ENCODE measurements around the gene RNF144A.

The RNF144A gene

GRCh38 chr2:7014174-7014640 lies 97.0 kb downstream of the RNF144A start:
- H3K4me3 ChIP-seq (ENCODE audit: low read length) = no peak overlapping the region
- no peaks in the 10 kb centered on the region for H3K36me3 ChIP-seq (ENCODE audit: insufficient read depth, low read length)
- peak overlapping the region; percentile 14 for H3K4me2 ChIP-seq (ENCODE audit: low read length)
- peaks cover 38% of the 10 kb centered on the region for H3K4me1 ChIP-seq (ENCODE audit: control insufficient read depth, insufficient read depth, low read length)
- H3K9me3 ChIP-seq (replicated peaks; ENCODE audit: low read length) = no peaks in the 10 kb centered on the region
- H3K9ac ChIP-seq (ENCODE audit: low read depth, low read length) = peak overlapping the region; percentile 39
- peaks cover 2% of the 10 kb centered on the region for H3K27me3 ChIP-seq (ENCODE audit: control insufficient read depth, insufficient read depth, low read length)

- Histone ChIP-seq H3K4me2 (ENCODE audit: low read length) (no peak overlapping the region), H3K9me3 (replicated peaks; ENCODE audit: low read length) (no peaks in the 10 kb centered on the region), H3K36me3 (ENCODE audit: insufficient read depth, low read length) (no peaks in the 10 kb centered on the region), H3K4me3 (ENCODE audit: low read length) (no peak overlapping the region), H3K4me1 (ENCODE audit: control insufficient read depth, insufficient read depth, low read length) (peaks cover 35% of the 10 kb centered on the region), H3K9ac (ENCODE audit: low read depth, low read length) (peak overlapping the region; percentile 17), H3K27me3 (ENCODE audit: control insufficient read depth, insufficient read depth, low read length) (peaks cover 2% of the 10 kb centered on the region)
Measured at GRCh38 chr2:7015007-7015950, 98.1 kb downstream of the RNF144A start.

GRCh38 chr2:7016148-7016547 lies 98.9 kb downstream of the RNF144A start:
- Histone ChIP-seq H3K36me3 (ENCODE audit: insufficient read depth, low read length) (no peaks in the 10 kb centered on the region), H3K4me1 (ENCODE audit: control insufficient read depth, insufficient read depth, low read length) (peaks cover 27% of the 10 kb centered on the region)

DNA sequence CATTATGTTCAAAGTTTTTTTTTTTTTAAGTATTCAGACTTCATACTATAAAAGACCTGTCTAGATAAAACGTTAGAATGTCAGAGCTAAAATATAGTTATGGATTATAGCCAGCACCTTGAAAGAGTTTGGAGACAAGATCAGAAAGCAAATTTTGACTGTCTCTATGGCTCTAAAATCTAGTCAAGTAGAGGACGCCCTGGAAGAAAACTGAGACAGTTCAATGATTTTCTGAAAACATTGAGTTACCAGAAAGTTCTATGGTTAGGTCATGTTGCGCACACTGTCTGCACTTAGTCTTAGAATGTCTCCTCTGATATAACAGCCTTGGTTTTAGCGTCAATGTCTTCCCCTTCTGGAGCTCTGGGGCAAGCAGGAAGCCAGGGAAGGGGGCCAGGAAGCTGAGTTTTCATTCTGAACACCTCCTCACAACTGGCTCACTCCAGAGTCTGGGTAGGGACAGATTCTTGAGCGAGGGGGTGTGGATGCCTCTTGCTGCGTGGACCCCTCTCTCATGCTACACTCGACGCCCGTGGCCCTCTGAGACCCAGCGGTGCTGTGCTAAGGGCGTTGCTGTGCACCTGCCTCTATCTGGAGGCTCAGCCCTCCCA lies 99.5 kb downstream of the RNF144A start:
- Histone ChIP-seq H3K4me1 (ENCODE audit: control insufficient read depth, insufficient read depth, low read length) (peaks cover 23% of the 10 kb centered on the region), H3K9ac (ENCODE audit: low read depth, low read length) (no peak overlapping the region), H3K9me3 (replicated peaks; ENCODE audit: low read length) (no peaks in the 10 kb centered on the region), H3K4me2 (ENCODE audit: low read length) (no peak overlapping the region), H3K36me3 (ENCODE audit: insufficient read depth, low read length) (no peaks in the 10 kb centered on the region), H3K27me3 (ENCODE audit: control insufficient read depth, insufficient read depth, low read length) (peaks cover 2% of the 10 kb centered on the region), H3K4me3 (ENCODE audit: low read length) (no peak overlapping the region)

More at GRCh38 chr2:7016148-7016547, 98.9 kb downstream of the RNF144A start:
- Histone ChIP-seq H3K9ac (ENCODE audit: low read depth, low read length) (no peak overlapping the region), H3K4me3 (ENCODE audit: low read length) (no peak overlapping the region), H3K9me3 (replicated peaks; ENCODE audit: low read length) (no peaks in the 10 kb centered on the region), H3K27me3 (ENCODE audit: control insufficient read depth, insufficient read depth, low read length) (peaks cover 2% of the 10 kb centered on the region), H3K4me2 (ENCODE audit: low read length) (no peak overlapping the region)

DNA sequence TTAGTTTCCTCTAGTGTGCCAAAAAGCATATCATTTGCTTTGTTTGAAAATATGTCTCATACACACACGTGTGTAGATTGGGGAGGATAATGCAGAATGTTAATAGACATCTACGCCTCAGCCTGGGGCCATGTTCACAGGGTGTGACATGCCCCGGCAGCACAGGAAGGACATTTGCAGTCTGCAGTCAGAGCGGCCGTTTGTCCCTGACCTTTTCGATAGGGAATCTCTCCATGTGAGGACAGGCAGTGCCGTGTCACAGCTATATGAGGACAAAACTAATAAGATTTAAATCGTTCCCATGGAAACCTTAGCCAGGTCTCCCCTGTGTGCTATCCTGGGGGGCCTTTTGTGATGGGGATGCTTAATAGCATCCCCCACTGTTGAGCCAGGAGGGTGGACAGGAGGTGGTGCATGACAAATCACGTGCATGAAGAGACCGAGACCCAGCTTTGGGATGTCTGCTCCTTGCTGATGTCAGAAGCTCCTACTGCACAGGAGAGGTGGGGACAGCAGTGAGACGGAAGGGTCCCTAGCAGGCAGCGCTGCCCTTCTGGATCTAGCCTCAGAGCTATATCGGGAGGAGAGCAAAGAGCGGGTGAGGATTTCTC lies 100.6 kb downstream of the RNF144A start:
- H3K27me3 ChIP-seq (ENCODE audit: control insufficient read depth, insufficient read depth, low read length) = peaks cover 2% of the 10 kb centered on the region
- no peak overlapping the region for H3K4me2 ChIP-seq (ENCODE audit: low read length)
- no peak overlapping the region for H3K4me3 ChIP-seq (ENCODE audit: low read length)
- H3K36me3 ChIP-seq (ENCODE audit: insufficient read depth, low read length) = no peaks in the 10 kb centered on the region
- H3K9ac ChIP-seq (ENCODE audit: low read depth, low read length) = no peak overlapping the region
- peaks cover 22% of the 10 kb centered on the region for H3K4me1 ChIP-seq (ENCODE audit: control insufficient read depth, insufficient read depth, low read length)
- H3K9me3 ChIP-seq (replicated peaks; ENCODE audit: low read length) = no peaks in the 10 kb centered on the region

DNA sequence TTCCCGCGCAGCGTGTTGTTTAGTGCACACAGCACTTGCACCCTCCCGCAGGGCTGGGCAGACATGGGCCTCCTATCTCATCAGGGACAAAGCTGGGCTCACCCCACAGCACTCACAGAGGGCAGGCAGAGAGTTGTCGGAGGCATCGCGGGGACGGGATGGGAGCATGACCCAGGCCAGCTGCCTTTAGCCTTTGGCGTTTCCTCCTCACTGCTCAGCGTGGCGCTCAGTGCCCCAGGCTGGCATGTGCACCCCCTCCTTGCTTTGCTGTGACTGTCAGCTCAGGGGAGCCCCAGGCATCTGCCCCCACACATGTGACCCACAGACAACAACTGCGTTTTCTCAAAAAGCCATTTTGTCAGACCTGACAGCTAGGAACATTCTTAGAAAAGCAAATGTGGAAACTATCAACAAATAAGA lies 101.1 kb downstream of the RNF144A start:
- Histone ChIP-seq H3K4me2 (ENCODE audit: low read length) (no peak overlapping the region), H3K9ac (ENCODE audit: low read depth, low read length) (no peak overlapping the region), H3K4me3 (ENCODE audit: low read length) (no peak overlapping the region), H3K36me3 (ENCODE audit: insufficient read depth, low read length) (no peaks in the 10 kb centered on the region), H3K4me1 (ENCODE audit: control insufficient read depth, insufficient read depth, low read length) (peaks cover 28% of the 10 kb centered on the region), H3K9me3 (replicated peaks; ENCODE audit: low read length) (no peaks in the 10 kb centered on the region), H3K27me3 (ENCODE audit: control insufficient read depth, insufficient read depth, low read length) (peaks cover 2% of the 10 kb centered on the region)

GRCh38 chr2:7018767-7019166 lies 101.6 kb downstream of the RNF144A start:
- Histone ChIP-seq H3K4me3 (ENCODE audit: low read length) (no peak overlapping the region), H3K4me2 (ENCODE audit: low read length) (no peak overlapping the region), H3K4me1 (ENCODE audit: control insufficient read depth, insufficient read depth, low read length) (peaks cover 27% of the 10 kb centered on the region), H3K27me3 (ENCODE audit: control insufficient read depth, insufficient read depth, low read length) (peaks cover 2% of the 10 kb centered on the region), H3K9me3 (replicated peaks; ENCODE audit: low read length) (no peaks in the 10 kb centered on the region), H3K36me3 (ENCODE audit: insufficient read depth, low read length) (no peaks in the 10 kb centered on the region), H3K9ac (ENCODE audit: low read depth, low read length) (no peak overlapping the region)

- Histone ChIP-seq H3K27me3 (ENCODE audit: control insufficient read depth, insufficient read depth, low read length) (peaks cover 2% of the 10 kb centered on the region), H3K36me3 (ENCODE audit: insufficient read depth, low read length) (no peaks in the 10 kb centered on the region), H3K9me3 (replicated peaks; ENCODE audit: low read length) (no peaks in the 10 kb centered on the region), H3K4me3 (ENCODE audit: low read length) (no peak overlapping the region), H3K9ac (ENCODE audit: low read depth, low read length) (no peak overlapping the region), H3K4me2 (ENCODE audit: low read length) (no peak overlapping the region), H3K4me1 (ENCODE audit: control insufficient read depth, insufficient read depth, low read length) (peaks cover 23% of the 10 kb centered on the region)
Measured at GRCh38 chr2:7019191-7019590, 102.0 kb downstream of the RNF144A start.

GRCh38 chr2:7020059-7020458 lies 102.8 kb downstream of the RNF144A start:
- Histone ChIP-seq H3K27me3 (ENCODE audit: control insufficient read depth, insufficient read depth, low read length) (peaks cover 2% of the 10 kb centered on the region), H3K4me1 (ENCODE audit: control insufficient read depth, insufficient read depth, low read length) (peaks cover 14% of the 10 kb centered on the region), H3K36me3 (ENCODE audit: insufficient read depth, low read length) (no peaks in the 10 kb centered on the region), H3K9ac (ENCODE audit: low read depth, low read length) (no peak overlapping the region), H3K9me3 (replicated peaks; ENCODE audit: low read length) (no peaks in the 10 kb centered on the region), H3K4me2 (ENCODE audit: low read length) (no peak overlapping the region), H3K4me3 (ENCODE audit: low read length) (no peak overlapping the region)

GRCh38 chr2:7020468-7020867 lies 103.3 kb downstream of the RNF144A start:
- Histone ChIP-seq H3K9me3 (replicated peaks; ENCODE audit: low read length) (no peaks in the 10 kb centered on the region), H3K4me2 (ENCODE audit: low read length) (no peak overlapping the region), H3K27me3 (ENCODE audit: control insufficient read depth, insufficient read depth, low read length) (peaks cover 2% of the 10 kb centered on the region), H3K4me3 (ENCODE audit: low read length) (no peak overlapping the region), H3K9ac (ENCODE audit: low read depth, low read length) (no peak overlapping the region), H3K4me1 (ENCODE audit: control insufficient read depth, insufficient read depth, low read length) (peaks cover 14% of the 10 kb centered on the region), H3K36me3 (ENCODE audit: insufficient read depth, low read length) (no peaks in the 10 kb centered on the region)

DNA sequence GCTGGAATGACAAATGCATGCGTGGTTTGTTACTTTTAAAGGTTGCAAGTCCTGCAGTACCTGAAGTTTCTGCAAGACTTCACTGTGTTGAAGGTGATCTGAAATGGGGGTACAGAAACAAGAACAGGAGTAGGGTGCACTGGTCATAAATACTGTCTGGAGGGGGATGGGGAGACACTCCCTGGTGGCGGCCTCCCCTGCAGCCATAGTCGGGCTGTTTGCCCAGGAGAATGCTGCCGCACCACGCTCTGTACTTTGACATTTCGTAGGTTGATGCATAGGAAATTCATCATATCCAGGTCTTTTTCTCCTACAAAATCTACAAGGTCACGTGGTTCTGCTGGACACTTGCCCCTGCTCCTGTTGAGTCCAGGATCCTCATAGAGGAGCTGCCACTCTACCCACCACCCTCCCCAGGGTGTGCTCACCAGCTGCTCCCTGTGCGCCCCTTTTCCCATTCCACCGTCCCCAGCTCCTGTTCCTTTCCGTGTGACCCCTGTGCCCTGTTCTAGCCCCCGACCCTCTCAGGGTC lies 103.8 kb downstream of the RNF144A start:
- Histone ChIP-seq H3K9me3 (replicated peaks; ENCODE audit: low read length) (no peaks in the 10 kb centered on the region), H3K4me1 (ENCODE audit: control insufficient read depth, insufficient read depth, low read length) (peaks cover 14% of the 10 kb centered on the region), H3K4me2 (ENCODE audit: low read length) (no peak overlapping the region), H3K9ac (ENCODE audit: low read depth, low read length) (no peak overlapping the region), H3K27me3 (ENCODE audit: control insufficient read depth, insufficient read depth, low read length) (peaks cover 2% of the 10 kb centered on the region), H3K4me3 (ENCODE audit: low read length) (no peak overlapping the region), H3K36me3 (ENCODE audit: insufficient read depth, low read length) (no peaks in the 10 kb centered on the region)
